ENCODE data around the gene UBN1. TPM values are rescaled to one million over a fixed set of nuclear protein-coding genes. Genes with fewer than 3 reads are reported as not detected.

The UBN1 gene
- total and polyA plus RNA-seq, 10 of the 15 experiments (the other 5 are each of a cell fraction or from before 2014, with no cell fraction given) = 2.1 to 32.5 (median 13.9) TPM

- ChIA-PET POLR2A (no interaction called here), SMC1A (ENCODE audit: uncharacterized antibody, unreplicated experiment) (no interaction called here), CTCF (no interaction called here), RAD21 (ENCODE audit: unreplicated experiment) (no interaction called here)
- no peak overlapping the region for H2AFZ ChIP-seq (ENCODE audit: control insufficient read depth, low read depth, low read length)
- H3K36me3 ChIP-seq (ENCODE audit: control insufficient read depth in 2 of 2, insufficient read depth in 2 of 2, low read length in 1 of 2) = no peaks in the 10 kb centered on the region
- BruUV-seq (replicated peaks) = no TSS peak
- intact Hi-C loops (cut with micrococcal nuclease; ENCODE audit: unreplicated experiment) = no loop called here
- peaks cover 3% of the 10 kb centered on the region; the same call in 2 of the 3 replicates for H3K9me3 ChIP-seq (replicated peaks; ENCODE audit: control insufficient read depth, insufficient read depth, low read length)
- peaks cover 0 to 1% of the 10 kb centered on the region in 2 experiments; a peak in 1 of 4 replicates for H3K27me3 ChIP-seq (replicated peaks in 1 of 2; ENCODE audit: control insufficient read depth in 2 of 2, insufficient read depth in 2 of 2, low read length in 1 of 2)
- DNase-seq (ENCODE audit: low read depth, low spot score) = no peak
- H3K79me2 ChIP-seq (ENCODE audit: control insufficient read depth, insufficient read depth, low read length) = no peaks in the 10 kb centered on the region
- in situ Hi-C loops (cut with MboI) = no loop called here
- H3K4me3 ChIP-seq = no peak overlapping the region
- no peak overlapping the region for H3K27ac ChIP-seq (ENCODE audit: control insufficient read depth, insufficient read depth)
- H3K4me1 ChIP-seq (ENCODE audit: control insufficient read depth, insufficient read depth, low read length) = no peaks in the 10 kb centered on the region
- no peaks in the 10 kb centered on the region for H4K20me1 ChIP-seq (ENCODE audit: control insufficient read depth, insufficient read depth)
- TF ChIP-seq FOS (IDR thresholded peaks at IDR 0.05; ENCODE audit: borderline replicate concordance, extremely low read depth, insufficient read length) (no peak), HDGF (IDR thresholded peaks at IDR 0.05) (no peak), ZBTB33 (IDR thresholded peaks at IDR 0.05) (no peak), POLR2A (IDR thresholded peaks at IDR 0.05; ENCODE audit: low read depth, low read length) (no peak)
- WGBS (ENCODE audit: insufficient coverage, insufficient replicate concordance, low lambda C conversion rate, missing lambda C conversion rate) = 58% methylated on average over 5 of the region's 5 CpGs
- no peak overlapping the region for H3K4me2 ChIP-seq (ENCODE audit: control insufficient read depth, insufficient read depth)
- no peak for FAIRE-seq
- H3K9ac ChIP-seq (ENCODE audit: control insufficient read depth, insufficient read depth, low read length) = no peak overlapping the region
- no peak for ATAC-seq
Measured at GRCh38 chr16:4925791-4926190, 78.5 kb downstream of the UBN1 start.

GRCh38 chr16:4926928-4927327 lies 79.6 kb downstream of the UBN1 start:
- CTCF ChIA-PET = no interaction called here
- RAD21 ChIA-PET (ENCODE audit: unreplicated experiment) = no interaction called here
- POLR2A ChIA-PET = no interaction called here
- no peak overlapping the region for H3K27ac ChIP-seq (ENCODE audit: control insufficient read depth, insufficient read depth)
- H3K9me3 ChIP-seq (replicated peaks; ENCODE audit: control insufficient read depth, insufficient read depth, low read length) = peaks cover 3% of the 10 kb centered on the region; the same call in 2 of the 3 replicates
- no TSS peak for BruUV-seq (replicated peaks)
- H3K4me3 ChIP-seq = no peak overlapping the region
- intact Hi-C loops (cut with micrococcal nuclease; ENCODE audit: unreplicated experiment) = no loop called here
- DNase-seq (ENCODE audit: low read depth, low spot score) (no peak), ATAC-seq (no peak), FAIRE-seq (no peak)
- no peak overlapping the region for H2AFZ ChIP-seq (ENCODE audit: control insufficient read depth, low read depth, low read length)
- in situ Hi-C loops (cut with MboI) = no loop called here
- H4K20me1 ChIP-seq (ENCODE audit: control insufficient read depth, insufficient read depth) = no peaks in the 10 kb centered on the region
- WGBS (ENCODE audit: insufficient coverage, insufficient replicate concordance, low lambda C conversion rate, missing lambda C conversion rate) = 82% methylated on average over 2 of the region's 2 CpGs
- H3K79me2 ChIP-seq (ENCODE audit: control insufficient read depth, insufficient read depth, low read length) = no peaks in the 10 kb centered on the region
- peaks cover 0 to 1% of the 10 kb centered on the region in 2 experiments; a peak in 1 of 4 replicates for H3K27me3 ChIP-seq (replicated peaks in 1 of 2; ENCODE audit: control insufficient read depth in 2 of 2, insufficient read depth in 2 of 2, low read length in 1 of 2)
- H3K36me3 ChIP-seq (ENCODE audit: control insufficient read depth in 2 of 2, insufficient read depth in 2 of 2, low read length in 1 of 2) = no peaks in the 10 kb centered on the region
- H3K9ac ChIP-seq (ENCODE audit: control insufficient read depth, insufficient read depth, low read length) = no peak overlapping the region
- H3K4me2 ChIP-seq (ENCODE audit: control insufficient read depth, insufficient read depth) = no peak overlapping the region
- H3K4me1 ChIP-seq (ENCODE audit: control insufficient read depth, insufficient read depth, low read length) = no peaks in the 10 kb centered on the region
- SMC1A ChIA-PET (ENCODE audit: uncharacterized antibody, unreplicated experiment) = no interaction called here
- TF ChIP-seq JUND (IDR thresholded peaks at IDR 0.05; ENCODE audit: low read depth, low read length) = no peak
- no peak for TF ChIP-seq MEF2B (IDR thresholded peaks at IDR 0.05; ENCODE audit: partially characterized antibody, poor library complexity, severe bottlenecking)
- TF ChIP-seq ASH2L (IDR thresholded peaks at IDR 0.05; ENCODE audit: borderline replicate concordance, low read depth) = no peak
- no peak for TF ChIP-seq PRDM15 (CRISPR knock-in tag; IDR thresholded peaks at IDR 0.05)
- TF ChIP-seq SUPT20H (IDR thresholded peaks at IDR 0.05; ENCODE audit: borderline replicate concordance, control insufficient read depth, low read depth, low read length) = no peak
- TF ChIP-seq CHD4 (IDR thresholded peaks at IDR 0.05) = no peak
